OCI-LY7 (cell line): ENCODE results near the gene OXSM.

Experiments used
- CTCF ChIP-seq: fragments of 200-600 bp; sonication (generic); conservative IDR thresholded peaks from 2 replicates; pipeline ENCODE4 v1.5.1; 2014; ENCODE audit warnings: mild to moderate bottlenecking, antibody characterized with exemption, low read length, moderate library complexity, mixed read lengths
- EZH2phosphoT487 ChIP-seq: fragments of 200-600 bp; sonication (generic); IDR thresholded peaks from 2 replicates; pipeline ENCODE4 v1.6.1; 2018; ENCODE audit warnings: low read depth, borderline replicate concordance, mild to moderate bottlenecking, mixed run types, antibody characterized with exemption, low read length, moderate library complexity, mixed read lengths

- TF ChIP-seq CTCF (no peak), EZH2phosphoT487 (no peak)
These were observed 40.8 kb upstream of the OXSM start for GRCh38 chr3:25749031-25749581.
